ENCODE results near the gene EPAS1.

DNA sequence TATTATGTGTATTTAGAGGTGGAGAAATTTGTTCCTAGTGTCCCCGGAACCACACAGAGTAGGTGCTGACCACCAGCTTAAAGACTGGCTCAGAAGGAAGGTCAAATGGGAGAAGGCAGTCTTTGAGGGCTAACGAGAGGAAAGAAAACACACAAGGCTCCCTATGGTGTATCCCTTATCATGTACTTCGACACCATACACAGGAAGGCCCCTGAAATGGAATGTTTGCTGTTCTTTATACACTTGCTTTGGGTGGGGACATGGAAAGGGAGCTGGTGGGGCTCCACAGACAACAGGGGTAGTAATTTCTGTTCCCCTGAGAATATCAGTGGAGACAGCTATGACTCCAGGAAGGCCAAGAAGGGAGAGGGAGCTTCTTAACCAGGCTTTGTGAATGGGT lies 6.0 kb downstream of the EPAS1 start:
- TF ChIP-seq CTCF (IDR thresholded peaks at IDR 0.05) (no peak), POLR2A (IDR thresholded peaks at IDR 0.05) (no peak)
